ENCODE measurements around the gene HMGN4. TPM values are rescaled to one million over a fixed set of nuclear protein-coding genes. Genes with fewer than 3 reads are reported as not detected.

Gene HMGN4
- total RNA-seq, 4 donors from 2014 or later = 35.4 to 66.4 (median 57.7) TPM

DNA sequence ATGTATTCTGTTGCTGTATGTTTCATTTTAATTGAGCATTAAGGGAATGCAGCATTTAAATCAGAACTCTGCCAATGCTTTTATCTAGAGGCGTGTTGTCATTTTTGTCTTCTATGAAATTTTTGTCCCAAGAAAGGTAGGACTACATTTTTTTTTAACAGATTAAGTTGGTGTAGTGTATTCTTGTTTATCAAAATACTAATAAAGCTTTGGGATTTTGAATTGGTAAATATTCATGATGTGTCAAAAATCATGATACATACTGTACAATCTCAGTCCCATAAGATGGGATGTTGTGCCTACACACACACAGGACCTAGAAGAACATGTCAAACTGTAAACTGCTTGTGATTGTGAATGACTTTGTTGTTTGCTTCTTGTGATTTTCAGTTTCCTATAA lies 11.2 kb upstream of the HMGN4 start:
- TF ChIP-seq, protein P1, sequence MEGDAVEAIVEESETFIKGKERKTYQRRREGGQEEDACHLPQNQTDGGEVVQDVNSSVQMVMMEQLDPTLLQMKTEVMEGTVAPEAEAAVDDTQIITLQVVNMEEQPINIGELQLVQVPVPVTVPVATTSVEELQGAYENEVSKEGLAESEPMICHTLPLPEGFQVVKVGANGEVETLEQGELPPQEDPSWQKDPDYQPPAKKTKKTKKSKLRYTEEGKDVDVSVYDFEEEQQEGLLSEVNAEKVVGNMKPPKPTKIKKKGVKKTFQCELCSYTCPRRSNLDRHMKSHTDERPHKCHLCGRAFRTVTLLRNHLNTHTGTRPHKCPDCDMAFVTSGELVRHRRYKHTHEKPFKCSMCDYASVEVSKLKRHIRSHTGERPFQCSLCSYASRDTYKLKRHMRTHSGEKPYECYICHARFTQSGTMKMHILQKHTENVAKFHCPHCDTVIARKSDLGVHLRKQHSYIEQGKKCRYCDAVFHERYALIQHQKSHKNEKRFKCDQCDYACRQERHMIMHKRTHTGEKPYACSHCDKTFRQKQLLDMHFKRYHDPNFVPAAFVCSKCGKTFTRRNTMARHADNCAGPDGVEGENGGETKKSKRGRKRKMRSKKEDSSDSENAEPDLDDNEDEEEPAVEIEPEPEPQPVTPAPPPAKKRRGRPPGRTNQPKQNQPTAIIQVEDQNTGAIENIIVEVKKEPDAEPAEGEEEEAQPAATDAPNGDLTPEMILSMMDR (IDR thresholded peaks at IDR 0.05; ENCODE audit: low read depth) = no peak

DNA sequence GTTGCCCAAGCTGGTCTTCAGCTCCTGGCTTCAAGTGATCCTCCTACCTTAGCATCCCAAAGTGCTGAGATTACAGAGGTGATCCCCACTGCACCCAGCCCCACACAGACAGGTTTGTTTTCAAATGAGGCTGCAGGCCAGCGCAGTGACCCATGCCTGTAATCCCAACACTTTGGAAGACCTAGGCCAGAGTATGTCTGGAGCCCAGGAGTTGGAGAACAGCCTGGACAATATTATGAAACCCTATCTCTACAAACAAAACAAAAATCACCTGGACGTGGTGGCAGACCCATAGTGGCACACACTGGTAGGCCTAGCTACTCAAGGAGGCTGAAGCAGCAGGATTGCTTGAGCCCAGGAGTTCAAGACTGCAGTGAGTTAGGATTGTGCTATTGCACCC lies 8.0 kb upstream of the HMGN4 start:
- TF ChIP-seq, protein P1 (IDR thresholded peaks at IDR 0.05; ENCODE audit: low read depth) = no peak

DNA sequence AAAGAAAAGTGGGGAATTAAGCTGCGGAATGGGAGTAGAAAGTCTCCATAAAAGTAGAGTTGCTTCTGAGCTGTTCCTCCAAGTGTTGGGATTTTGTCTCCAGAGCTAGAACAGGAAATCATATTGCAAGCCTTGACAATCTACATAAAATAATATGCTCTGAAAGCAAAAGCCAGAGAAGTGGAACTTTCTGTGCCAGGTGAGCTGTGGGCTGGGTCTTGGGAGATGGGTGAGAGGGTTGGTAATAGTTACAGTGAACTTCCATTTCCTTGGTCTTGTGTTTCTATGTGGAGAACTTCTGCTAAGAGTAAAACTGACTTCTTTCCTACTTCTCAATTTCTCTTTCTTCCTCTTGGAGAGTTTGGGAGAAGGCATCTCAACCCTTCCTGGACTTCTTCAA lies 6.3 kb upstream of the HMGN4 start:
- TF ChIP-seq, protein P1 (IDR thresholded peaks at IDR 0.05; ENCODE audit: low read depth) = no peak

DNA sequence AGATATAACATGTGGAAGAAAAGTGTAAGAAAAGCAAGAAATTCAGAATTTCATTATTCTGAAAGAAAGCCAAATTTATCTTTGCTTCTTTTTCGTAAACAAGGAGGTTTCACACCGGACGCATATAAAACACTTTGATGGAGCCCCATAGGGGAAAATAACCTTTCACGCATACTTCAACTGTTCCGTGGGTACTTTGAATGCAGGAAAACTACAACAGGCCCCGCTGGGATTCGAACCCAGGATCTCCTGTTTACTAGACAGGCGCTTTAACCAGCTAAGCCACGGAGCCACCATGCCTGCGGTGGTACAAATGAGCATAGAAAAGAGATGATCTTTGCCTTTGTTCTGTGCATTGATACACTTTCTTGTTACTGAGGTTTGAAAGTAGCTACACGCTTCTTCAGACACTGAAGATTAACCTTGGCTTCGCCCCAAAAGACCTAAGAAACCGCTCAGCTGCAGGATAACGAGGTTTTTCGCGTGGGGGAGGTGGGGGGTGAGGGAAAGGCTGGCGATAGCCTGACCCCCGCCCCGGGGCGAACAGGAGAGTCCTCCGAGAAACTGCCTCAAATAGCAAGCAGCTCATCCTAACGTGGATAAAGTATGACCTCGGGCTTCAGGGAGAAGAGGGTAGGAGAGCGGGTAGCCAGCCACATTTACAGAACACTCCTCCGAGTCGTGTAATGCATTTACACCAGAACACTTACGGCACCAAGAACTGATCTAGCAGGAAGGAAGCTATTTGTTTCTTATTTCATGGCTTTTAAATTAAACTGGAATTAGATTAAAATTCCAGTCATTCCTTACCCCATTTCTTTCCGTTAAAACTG lies 5.3 kb upstream of the HMGN4 start:
- TF ChIP-seq, protein P1 (IDR thresholded peaks at IDR 0.05; ENCODE audit: low read depth) = no peak

DNA sequence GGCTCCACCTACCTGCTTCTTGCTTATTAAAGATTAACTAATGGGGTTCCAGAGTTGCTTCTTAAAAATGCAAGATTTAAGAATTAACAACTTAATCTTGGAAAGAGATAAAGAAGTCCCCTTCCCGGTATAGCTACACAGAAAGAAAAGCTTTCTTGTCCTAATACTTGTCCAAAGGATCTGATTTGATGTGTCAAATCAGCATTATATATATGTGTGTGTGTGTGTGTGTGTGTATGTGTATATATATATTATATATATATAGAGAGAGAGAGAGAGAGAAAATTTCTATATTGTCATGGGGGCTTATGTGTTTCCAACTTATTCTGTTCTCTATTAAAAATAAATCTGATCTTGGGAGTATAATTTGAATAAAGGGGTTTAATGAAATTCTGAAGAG lies 4.6 kb upstream of the HMGN4 start:
- TF ChIP-seq, protein P1 (IDR thresholded peaks at IDR 0.05; ENCODE audit: low read depth) = no peak

DNA sequence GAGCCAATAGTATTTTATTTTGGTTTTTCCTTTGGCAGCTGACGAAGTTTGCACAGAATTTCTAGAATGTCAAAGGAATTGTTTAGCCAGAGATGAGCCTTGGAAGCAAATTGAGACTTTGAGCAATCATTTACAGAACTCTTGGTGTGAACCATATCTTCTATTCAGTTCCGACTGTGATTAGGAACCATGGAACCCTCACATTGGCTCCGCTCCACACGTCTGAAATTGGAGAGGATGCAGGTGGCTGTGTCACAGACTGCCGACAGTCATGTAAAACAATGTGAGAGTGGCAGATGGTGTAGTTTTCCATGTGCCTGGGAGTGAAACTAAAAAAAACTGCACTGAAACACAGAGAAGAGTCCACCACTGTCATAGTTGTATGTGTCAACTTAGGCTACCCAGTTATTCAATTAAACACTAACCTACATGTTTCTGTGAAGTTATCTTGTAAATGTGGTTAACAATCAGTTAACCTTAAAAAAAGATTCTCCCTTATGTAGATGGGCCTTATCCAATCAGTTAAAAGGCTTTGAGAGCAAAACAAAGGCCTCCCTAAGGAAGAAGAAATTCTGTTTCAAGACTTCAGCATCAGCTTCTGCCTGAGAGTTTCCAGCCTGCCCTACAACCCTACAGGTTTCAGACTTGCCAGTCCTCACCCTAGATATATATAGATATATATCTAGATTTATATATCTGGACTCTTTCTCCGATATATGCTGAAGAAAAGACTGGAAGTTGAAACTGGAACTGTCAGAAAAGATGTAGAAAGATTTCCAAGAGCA lies 3.3 kb upstream of the HMGN4 start:
- TF ChIP-seq, protein P1 (IDR thresholded peaks at IDR 0.05; ENCODE audit: low read depth) = no peak

DNA sequence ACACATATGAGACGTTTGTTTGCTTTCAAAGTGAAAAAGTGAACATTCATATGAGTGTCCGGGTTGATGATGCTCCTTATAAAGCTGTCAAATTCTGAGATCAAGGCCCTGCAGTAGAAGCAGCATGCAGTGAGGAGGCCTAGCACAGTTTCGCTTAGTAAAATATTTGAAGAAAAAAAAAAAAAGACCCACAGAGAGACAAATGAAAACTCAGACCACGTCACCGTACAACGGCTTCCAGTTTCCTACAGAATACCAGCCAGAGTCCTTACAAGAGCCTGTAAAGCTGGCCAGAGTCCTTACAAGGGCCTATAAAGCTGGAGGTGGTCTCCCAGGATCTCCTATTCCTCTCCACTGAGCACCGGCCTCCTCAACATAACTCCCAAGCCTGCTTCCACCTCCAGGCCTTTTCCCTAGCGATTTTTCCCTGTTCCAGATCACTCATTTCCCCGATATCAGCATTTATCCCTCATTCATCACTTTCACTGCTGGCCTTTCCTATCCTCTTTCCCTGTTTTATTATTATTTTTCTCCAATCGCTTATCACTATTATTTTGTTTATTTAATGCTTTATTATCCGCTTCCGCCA lies 1.5 kb upstream of the HMGN4 start:
- TF ChIP-seq, protein P1 (IDR thresholded peaks at IDR 0.05; ENCODE audit: low read depth) = no peak

Measured in subcutaneous adipose tissue (tissue), 4 donors.